NCI-H1048 (cell line): ENCODE data around the gene CACNA1D.

Experiments used
- DNase-seq: peaks from one replicate; lab custom pipeline; 2025; lab: John Stamatoyannopoulos, UW

CACNA1D gene

GRCh38 chr3:53753518-53754183 is 259.2 kb downstream of the CACNA1D start:
- DNase-seq = no peak

GRCh38 chr3:53754325-53754724 is 259.9 kb downstream of the CACNA1D start:
- no peak for DNase-seq

GRCh38 chr3:53758846-53759245 is 264.4 kb downstream of the CACNA1D start:
- DNase-seq = no peak

GRCh38 chr3:53763353-53763752 is 268.9 kb downstream of the CACNA1D start:
- no peak for DNase-seq

- no peak for DNase-seq
Measured at GRCh38 chr3:53764026-53764775, 269.8 kb downstream of the CACNA1D start.

GRCh38 chr3:53765753-53766152 is 271.3 kb downstream of the CACNA1D start:
- DNase-seq = no peak

GRCh38 chr3:53766706-53767105 is 272.3 kb downstream of the CACNA1D start:
- no peak for DNase-seq

GRCh38 chr3:53768478-53769459 is 274.4 kb downstream of the CACNA1D start:
- DNase-seq = no peak

- no peak for DNase-seq
Measured at GRCh38 chr3:53772562-53772961, 278.2 kb downstream of the CACNA1D start.

GRCh38 chr3:53773021-53773436 is 278.6 kb downstream of the CACNA1D start:
- no peak for DNase-seq

- no peak for DNase-seq
Measured at GRCh38 chr3:53773611-53774368, 279.4 kb downstream of the CACNA1D start.

GRCh38 chr3:53774414-53774813 is 280.0 kb downstream of the CACNA1D start:
- DNase-seq = no peak

GRCh38 chr3:53775018-53775417 is 280.6 kb downstream of the CACNA1D start:
- no peak for DNase-seq

GRCh38 chr3:53775834-53776251 is 281.4 kb downstream of the CACNA1D start:
- DNase-seq = no peak

GRCh38 chr3:53776494-53777101 is 282.2 kb downstream of the CACNA1D start:
- DNase-seq = no peak

- DNase-seq = no peak
Measured at GRCh38 chr3:53777468-53777867, 283.1 kb downstream of the CACNA1D start.

GRCh38 chr3:53778153-53778552 is 283.7 kb downstream of the CACNA1D start:
- DNase-seq = no peak

GRCh38 chr3:53780171-53780570 is 285.8 kb downstream of the CACNA1D start:
- no peak for DNase-seq

GRCh38 chr3:53780806-53781205 is 286.4 kb downstream of the CACNA1D start:
- DNase-seq = no peak

GRCh38 chr3:53787016-53787415 is 292.6 kb downstream of the CACNA1D start:
- no peak for DNase-seq

GRCh38 chr3:53788038-53788437 is 293.6 kb downstream of the CACNA1D start:
- no peak for DNase-seq
